Measurements from ENCODE around the gene GABBR2.
A peak's percentile ranks its signal among the peaks of the same experiment; 100 is the strongest.
"Not testable (repeated sequence)": the region's sequence is repeated elsewhere in the genome, so short reads cannot be mapped to it uniquely, and the experiment has no call there.

GABBR2 gene

GRCh38 chr9:98465799-98466198 is 242.9 kb downstream of the GABBR2 start:
- DNase-seq = no peak

GRCh38 chr9:98464156-98464690 is 244.5 kb downstream of the GABBR2 start:
- not testable (repeated sequence) for DNase-seq

GRCh38 chr9:98462310-98462709 is 246.4 kb downstream of the GABBR2 start:
- DNase-seq = no peak

GRCh38 chr9:98460704-98461103 is 248.0 kb downstream of the GABBR2 start:
- DNase-seq = no peak

- no peak for DNase-seq
Observed at GRCh38 chr9:98457726-98458370, 250.9 kb downstream of the GABBR2 start.

GRCh38 chr9:98456156-98456613 is 252.6 kb downstream of the GABBR2 start:
- DNase-seq = peak in 1 of 2 experiments; percentile 35

GRCh38 chr9:98455256-98456155 is 253.2 kb downstream of the GABBR2 start:
- no peak for DNase-seq

GRCh38 chr9:98453589-98454311 is 255.0 kb downstream of the GABBR2 start:
- no peak for DNase-seq

- no peak for DNase-seq
Observed at GRCh38 chr9:98451576-98451975, 257.2 kb downstream of the GABBR2 start.

- DNase-seq = no peak
Observed at GRCh38 chr9:98450496-98450895, 258.2 kb downstream of the GABBR2 start.

GRCh38 chr9:98449871-98450270 is 258.9 kb downstream of the GABBR2 start:
- no peak for DNase-seq

GRCh38 chr9:98445576-98445975 is 263.2 kb downstream of the GABBR2 start:
- no peak for DNase-seq

GRCh38 chr9:98444601-98445000 is 264.1 kb downstream of the GABBR2 start:
- DNase-seq = no peak

- DNase-seq = no peak
Observed at GRCh38 chr9:98442541-98442940, 266.2 kb downstream of the GABBR2 start.

GRCh38 chr9:98442114-98442513 is 266.6 kb downstream of the GABBR2 start:
- DNase-seq = no peak

GRCh38 chr9:98438666-98439065 is 270.1 kb downstream of the GABBR2 start:
- no peak for DNase-seq

- no peak for DNase-seq
Observed at GRCh38 chr9:98437458-98438034, 271.2 kb downstream of the GABBR2 start.

GRCh38 chr9:98432960-98433359 is 275.8 kb downstream of the GABBR2 start:
- no peak for DNase-seq

GRCh38 chr9:98432134-98432533 is 276.6 kb downstream of the GABBR2 start:
- no peak for DNase-seq

GRCh38 chr9:98430535-98431292 is 278.0 kb downstream of the GABBR2 start:
- no peak for DNase-seq

- DNase-seq = no peak
Observed at GRCh38 chr9:98429613-98430012, 279.1 kb downstream of the GABBR2 start.

- DNase-seq = no peak
Observed at GRCh38 chr9:98428454-98428853, 280.3 kb downstream of the GABBR2 start.

Measured in cerebellar nuclear complex (tissue), 1 donor.